Activated CD4-positive, alpha-beta T cell treated with anti-CD3 and anti-CD28 coated beads, Interleukin-2, amount 10 ng/mL, durations not matched to agents 24 days and 14 days (primary cell): Measurements from ENCODE around the gene CILP2. TPM values are rescaled to one million over a fixed set of nuclear protein-coding genes. Genes with fewer than 3 reads are reported as not detected.

Source experiments
- DNase-seq: peaks from one replicate; pipeline ENCODE4 v3.0.0; 2022
- H3K27ac Mint-ChIP-seq: one replicate; pipeline ENCODE4 v1.8.0; 2022; ENCODE audit warnings: mild to moderate bottlenecking, mixed read lengths
- H3K27me3 Mint-ChIP-seq: one replicate; pipeline ENCODE4 v1.8.0; 2022; ENCODE audit warnings: mixed read lengths
- H3K36me3 Mint-ChIP-seq: one replicate; pipeline ENCODE4 v1.8.0; 2022; ENCODE audit warnings: low read depth, mild to moderate bottlenecking, mixed read lengths
- H3K4me1 Mint-ChIP-seq: one replicate; pipeline ENCODE4 v1.8.0; 2021; ENCODE audit warnings: mixed read lengths
- H3K4me3 Mint-ChIP-seq: one replicate; pipeline ENCODE4 v1.8.0; 2022; ENCODE audit warnings: mild to moderate bottlenecking, moderate library complexity, mixed read lengths
- H3K9me3 Mint-ChIP-seq: one replicate; pipeline ENCODE4 v1.8.0; 2021; ENCODE audit warnings: mixed read lengths
- intact Hi-C: fragments of 100-400 bp; cut with micrococcal nuclease; formaldehyde crosslinking; loops from one replicate; pipeline ENCODE4 v1.15.1; 2023
- total RNA-seq: library from RNA; stranded (reverse); gene quantifications from 2 replicates; pipeline ENCODE4 v1.2.3, GENCODE V29; 2022

The CILP2 gene
- total RNA-seq, 1 donor from 2014 or later: 0.14 TPM

DNA sequence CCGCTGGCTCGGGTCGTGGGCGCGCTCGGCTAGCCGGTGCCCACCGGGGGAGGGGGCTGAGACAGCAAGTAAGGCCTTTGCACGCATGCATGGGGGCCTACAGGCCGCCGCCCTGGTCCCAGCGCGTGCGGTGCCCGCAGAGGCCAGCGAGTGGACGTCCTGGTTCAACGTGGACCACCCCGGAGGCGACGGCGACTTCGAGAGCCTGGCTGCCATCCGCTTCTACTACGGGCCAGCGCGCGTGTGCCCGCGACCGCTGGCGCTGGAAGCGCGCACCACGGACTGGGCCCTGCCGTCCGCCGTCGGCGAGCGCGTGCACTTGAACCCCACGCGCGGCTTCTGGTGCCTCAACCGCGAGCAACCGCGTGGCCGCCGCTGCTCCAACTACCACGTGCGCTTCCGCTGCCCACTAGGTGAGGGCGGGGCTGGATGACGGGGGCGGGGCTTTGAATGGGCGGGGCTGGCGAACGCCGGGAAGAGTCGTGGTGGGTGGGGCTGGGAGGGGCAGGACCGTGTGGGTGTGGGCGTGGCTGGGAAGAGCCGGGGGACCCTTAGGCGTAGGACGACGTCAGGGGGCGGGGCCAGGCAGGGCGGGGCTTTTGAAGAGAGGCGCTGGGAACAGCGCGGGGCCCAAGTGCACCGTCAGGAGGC lies 2.1 kb downstream of the CILP2 start:
- H3K9me3 Mint-ChIP-seq: no peaks in the 10 kb centered on the region
- H3K36me3 Mint-ChIP-seq: peaks cover 3% of the 10 kb centered on the region
- intact Hi-C loops: no loop called here
- peak overlapping the region; percentile 74 for H3K4me3 Mint-ChIP-seq
- H3K4me1 Mint-ChIP-seq: peaks cover 16% of the 10 kb centered on the region
- H3K27me3 Mint-ChIP-seq: peaks cover 17% of the 10 kb centered on the region
- DNase-seq: peak; percentile 84
- peak overlapping the region; percentile 65 for H3K27ac Mint-ChIP-seq

DNA sequence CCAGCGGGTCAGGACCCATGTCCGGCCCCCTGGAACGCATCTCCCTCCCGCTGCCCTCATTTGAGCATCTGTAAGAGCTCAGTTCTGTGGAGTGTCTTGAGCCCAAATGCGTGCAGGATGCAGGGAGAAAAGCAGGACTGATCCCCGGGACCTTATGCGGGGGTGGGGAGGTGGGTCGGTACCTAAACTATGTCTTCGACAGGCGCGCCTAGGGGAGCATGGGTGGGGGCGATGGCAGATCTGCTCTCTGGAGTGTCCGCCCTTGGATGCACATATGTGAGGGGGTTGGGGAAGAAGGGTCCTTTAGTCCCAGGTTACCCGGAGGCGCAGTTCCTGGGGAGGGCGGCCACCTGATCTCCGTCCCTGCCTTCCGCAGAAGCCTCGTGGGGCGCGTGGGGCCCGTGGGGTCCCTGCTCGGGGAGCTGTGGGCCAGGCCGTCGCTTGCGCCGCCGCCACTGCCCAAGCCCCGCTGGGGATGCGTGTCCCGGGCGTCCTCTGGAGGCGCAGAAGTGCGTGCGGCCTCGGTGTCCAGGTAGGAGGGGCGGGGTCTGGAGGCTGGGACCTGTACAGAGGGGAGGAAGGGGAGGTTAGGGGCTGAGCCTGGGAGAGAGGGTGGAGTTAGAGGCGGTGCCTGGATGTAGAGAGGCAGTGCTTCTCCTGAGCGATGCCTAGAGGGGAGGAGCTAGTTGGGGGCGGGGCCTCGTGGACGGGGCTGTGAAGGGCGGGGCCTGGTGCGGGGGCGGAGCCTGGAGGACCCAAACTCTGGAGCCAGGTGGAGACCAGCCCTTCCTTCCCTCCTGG lies 2.9 kb downstream of the CILP2 start:
- Mint-ChIP-seq H3K4me3 (peak overlapping the region; percentile 74), H3K9me3 (no peaks in the 10 kb centered on the region), H3K27ac (peak overlapping the region; percentile 65), H3K27me3 (peaks cover 17% of the 10 kb centered on the region), H3K36me3 (peaks cover 3% of the 10 kb centered on the region), H3K4me1 (peaks cover 16% of the 10 kb centered on the region)
- intact Hi-C loops: no loop called here
- peak; percentile 92 for DNase-seq

DNA sequence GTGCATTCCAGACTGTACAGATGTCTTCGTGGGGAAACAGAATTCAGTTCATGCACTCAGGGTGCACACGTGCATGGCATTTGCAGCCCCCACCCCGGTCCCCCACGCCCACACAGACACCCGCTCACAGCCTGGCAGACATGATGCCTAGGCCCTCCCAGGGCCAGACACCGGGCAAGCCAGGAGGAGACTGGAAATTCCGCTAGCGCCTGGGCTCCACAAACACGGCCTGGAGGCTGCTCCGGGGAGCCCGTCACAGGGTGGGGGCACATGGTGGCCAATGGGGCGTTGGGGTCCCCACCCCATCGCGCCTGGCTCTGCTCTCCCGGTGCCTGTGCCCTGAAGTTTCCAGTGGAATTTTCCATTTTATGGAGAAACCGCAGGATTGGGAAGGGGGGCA lies 3.6 kb downstream of the CILP2 start:
- Mint-ChIP-seq H3K9me3 (no peaks in the 10 kb centered on the region), H3K27ac (no peak overlapping the region), H3K27me3 (peaks cover 17% of the 10 kb centered on the region), H3K4me3 (peak overlapping the region; percentile 74), H3K4me1 (peaks cover 16% of the 10 kb centered on the region), H3K36me3 (peaks cover 3% of the 10 kb centered on the region)
- intact Hi-C loops: no loop called here
- DNase-seq: no peak

DNA sequence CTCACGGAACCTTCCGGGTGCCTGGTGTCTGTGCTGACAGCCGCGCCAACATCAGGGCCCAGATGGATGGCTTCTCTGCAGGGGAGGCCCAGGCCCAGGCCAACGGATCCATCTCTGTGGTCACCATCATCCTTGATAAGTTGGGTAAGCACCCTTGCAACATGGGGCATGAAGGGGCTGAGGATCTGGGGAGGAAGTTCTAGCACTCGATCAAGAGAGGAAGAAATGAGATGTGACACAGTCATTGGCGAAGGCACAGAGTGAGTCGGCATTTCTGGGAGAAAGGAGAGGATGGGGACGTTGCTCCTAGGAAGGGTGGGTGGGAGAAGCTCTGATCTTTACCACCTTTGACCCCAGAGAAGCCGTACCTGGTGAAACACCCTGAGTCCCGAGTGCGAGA lies 4.4 kb downstream of the CILP2 start:
- intact Hi-C loops: no loop called here
- H3K36me3 Mint-ChIP-seq: no peaks in the 10 kb centered on the region

DNA sequence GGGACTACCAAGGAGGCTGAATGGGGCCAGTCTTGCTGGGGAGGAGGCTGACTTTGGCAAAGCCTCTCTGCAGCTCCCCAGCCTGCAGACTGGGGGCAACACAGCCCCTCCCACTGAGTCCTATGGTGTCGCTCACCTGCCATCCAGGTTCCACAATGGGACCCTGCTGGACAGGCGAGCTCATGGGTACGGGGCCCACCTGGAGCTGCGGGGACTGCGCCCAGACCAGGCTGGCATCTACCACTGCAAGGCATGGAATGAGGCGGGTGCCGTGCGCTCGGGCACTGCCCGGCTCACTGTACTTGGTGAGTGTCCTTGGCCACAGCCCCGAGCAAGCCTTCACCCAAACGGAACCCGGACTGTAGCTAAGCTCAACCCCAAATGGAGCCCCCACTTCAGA lies 5.0 kb downstream of the CILP2 start:
- no peak for DNase-seq
- peaks cover 12% of the 10 kb centered on the region for H3K4me1 Mint-ChIP-seq
- H3K4me3 Mint-ChIP-seq: no peak overlapping the region
- intact Hi-C loops: no loop called here
- H3K27ac Mint-ChIP-seq: no peak overlapping the region
- peaks cover 10% of the 10 kb centered on the region for H3K27me3 Mint-ChIP-seq
- H3K9me3 Mint-ChIP-seq: no peaks in the 10 kb centered on the region
- H3K36me3 Mint-ChIP-seq: no peaks in the 10 kb centered on the region

More for the DNA sequence above, 4.4 kb downstream of the CILP2 start:
- no peaks in the 10 kb centered on the region for H3K9me3 Mint-ChIP-seq
- H3K27ac Mint-ChIP-seq: no peak overlapping the region
- peaks cover 14% of the 10 kb centered on the region for H3K4me1 Mint-ChIP-seq
- no peak for DNase-seq
- H3K4me3 Mint-ChIP-seq: no peak overlapping the region
- peaks cover 14% of the 10 kb centered on the region for H3K27me3 Mint-ChIP-seq

DNA sequence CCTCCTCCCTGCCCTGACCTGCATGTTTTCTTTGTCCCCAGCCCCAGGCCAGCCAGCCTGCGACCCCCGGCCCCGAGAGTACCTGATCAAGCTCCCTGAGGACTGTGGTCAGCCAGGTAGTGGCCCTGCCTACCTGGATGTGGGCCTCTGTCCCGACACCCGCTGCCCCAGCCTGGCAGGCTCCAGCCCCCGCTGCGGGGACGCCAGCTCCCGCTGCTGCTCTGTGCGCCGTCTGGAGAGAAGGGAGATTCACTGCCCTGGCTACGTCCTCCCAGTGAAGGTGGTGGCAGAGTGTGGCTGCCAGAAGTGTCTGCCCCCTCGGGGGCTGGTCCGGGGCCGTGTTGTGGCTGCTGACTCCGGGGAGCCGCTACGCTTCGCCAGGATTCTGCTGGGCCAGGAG lies 5.6 kb downstream of the CILP2 start:
- H3K9me3 Mint-ChIP-seq: no peaks in the 10 kb centered on the region
- H3K27ac Mint-ChIP-seq: no peak overlapping the region
- no peaks in the 10 kb centered on the region for H3K36me3 Mint-ChIP-seq
- peaks cover 7% of the 10 kb centered on the region for H3K27me3 Mint-ChIP-seq
- DNase-seq: no peak
- H3K4me1 Mint-ChIP-seq: peaks cover 10% of the 10 kb centered on the region
- no peak overlapping the region for H3K4me3 Mint-ChIP-seq
- intact Hi-C loops: no loop called here

DNA sequence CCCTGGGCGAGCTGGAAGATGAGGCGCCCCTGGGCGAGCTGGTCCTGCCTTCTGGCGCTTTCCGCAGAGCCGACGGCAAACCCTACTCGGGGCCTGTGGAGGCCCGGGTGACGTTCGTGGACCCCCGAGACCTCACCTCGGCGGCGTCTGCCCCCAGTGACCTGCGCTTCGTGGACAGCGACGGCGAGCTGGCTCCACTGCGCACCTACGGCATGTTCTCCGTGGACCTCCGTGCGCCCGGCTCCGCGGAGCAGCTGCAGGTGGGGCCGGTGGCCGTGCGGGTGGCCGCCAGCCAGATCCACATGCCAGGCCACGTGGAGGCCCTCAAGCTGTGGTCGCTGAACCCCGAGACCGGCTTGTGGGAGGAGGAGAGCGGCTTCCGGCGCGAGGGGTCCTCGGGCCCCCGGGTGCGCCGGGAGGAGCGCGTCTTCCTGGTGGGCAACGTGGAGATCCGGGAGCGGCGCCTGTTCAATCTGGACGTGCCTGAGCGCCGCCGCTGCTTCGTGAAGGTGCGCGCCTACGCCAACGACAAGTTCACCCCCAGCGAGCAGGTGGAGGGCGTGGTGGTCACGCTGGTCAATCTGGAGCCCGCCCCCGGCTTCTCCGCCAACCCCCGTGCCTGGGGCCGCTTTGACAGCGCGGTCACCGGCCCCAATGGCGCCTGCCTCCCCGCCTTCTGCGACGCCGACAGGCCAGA lies 6.3 kb downstream of the CILP2 start:
- Mint-ChIP-seq H3K27me3 (peaks cover 5% of the 10 kb centered on the region), H3K9me3 (no peaks in the 10 kb centered on the region), H3K4me1 (peaks cover 8% of the 10 kb centered on the region), H3K4me3 (no peak overlapping the region), H3K27ac (no peak overlapping the region), H3K36me3 (no peaks in the 10 kb centered on the region)
- intact Hi-C loops: no loop called here
- DNase-seq: no peak

DNA sequence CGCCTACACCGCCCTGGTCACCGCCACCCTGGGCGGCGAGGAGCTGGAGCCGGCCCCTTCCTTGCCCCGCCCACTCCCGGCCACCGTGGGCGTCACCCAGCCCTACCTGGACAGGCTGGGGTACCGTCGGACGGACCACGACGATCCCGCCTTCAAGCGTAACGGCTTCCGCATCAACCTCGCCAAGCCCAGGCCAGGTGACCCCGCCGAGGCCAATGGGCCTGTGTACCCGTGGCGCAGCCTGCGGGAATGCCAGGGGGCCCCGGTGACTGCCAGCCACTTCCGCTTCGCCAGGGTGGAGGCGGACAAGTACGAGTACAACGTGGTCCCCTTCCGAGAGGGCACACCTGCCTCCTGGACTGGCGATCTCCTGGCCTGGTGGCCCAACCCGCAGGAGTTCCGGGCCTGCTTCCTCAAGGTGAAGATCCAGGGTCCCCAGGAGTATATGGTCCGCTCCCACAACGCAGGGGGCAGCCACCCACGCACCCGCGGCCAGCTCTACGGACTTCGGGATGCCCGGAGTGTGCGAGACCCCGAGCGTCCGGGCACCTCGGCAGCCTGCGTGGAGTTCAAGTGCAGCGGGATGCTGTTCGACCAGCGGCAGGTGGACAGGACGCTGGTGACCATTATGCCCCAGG lies 7.0 kb downstream of the CILP2 start:
- H3K27ac Mint-ChIP-seq: no peak overlapping the region
- H3K36me3 Mint-ChIP-seq: no peaks in the 10 kb centered on the region
- H3K4me1 Mint-ChIP-seq: peaks cover 8% of the 10 kb centered on the region
- no peaks in the 10 kb centered on the region for H3K9me3 Mint-ChIP-seq
- intact Hi-C loops: no loop called here
- DNase-seq: no peak
- no peak overlapping the region for H3K4me3 Mint-ChIP-seq
- peaks cover 5% of the 10 kb centered on the region for H3K27me3 Mint-ChIP-seq

DNA sequence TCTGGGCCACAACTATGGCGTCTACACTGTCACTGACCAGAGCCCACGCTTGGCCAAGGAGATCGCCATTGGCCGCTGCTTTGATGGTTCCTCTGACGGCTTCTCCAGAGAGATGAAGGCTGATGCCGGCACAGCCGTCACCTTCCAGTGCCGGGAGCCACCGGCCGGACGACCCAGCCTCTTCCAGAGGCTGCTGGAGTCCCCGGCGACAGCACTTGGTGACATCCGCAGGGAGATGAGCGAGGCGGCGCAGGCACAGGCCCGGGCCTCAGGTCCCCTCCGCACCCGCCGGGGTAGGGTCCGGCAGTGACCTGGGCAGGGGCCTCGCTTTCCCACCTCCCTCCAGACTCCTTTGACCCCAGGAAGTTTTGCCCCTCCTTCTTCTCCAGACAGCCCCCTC lies 7.6 kb downstream of the CILP2 start:
- DNase-seq: no peak
- Mint-ChIP-seq H3K9me3 (no peaks in the 10 kb centered on the region), H3K36me3 (no peaks in the 10 kb centered on the region), H3K27ac (no peak overlapping the region), H3K27me3 (peaks cover 4% of the 10 kb centered on the region), H3K4me1 (peaks cover 6% of the 10 kb centered on the region), H3K4me3 (no peak overlapping the region)
- intact Hi-C loops: no loop called here

DNA sequence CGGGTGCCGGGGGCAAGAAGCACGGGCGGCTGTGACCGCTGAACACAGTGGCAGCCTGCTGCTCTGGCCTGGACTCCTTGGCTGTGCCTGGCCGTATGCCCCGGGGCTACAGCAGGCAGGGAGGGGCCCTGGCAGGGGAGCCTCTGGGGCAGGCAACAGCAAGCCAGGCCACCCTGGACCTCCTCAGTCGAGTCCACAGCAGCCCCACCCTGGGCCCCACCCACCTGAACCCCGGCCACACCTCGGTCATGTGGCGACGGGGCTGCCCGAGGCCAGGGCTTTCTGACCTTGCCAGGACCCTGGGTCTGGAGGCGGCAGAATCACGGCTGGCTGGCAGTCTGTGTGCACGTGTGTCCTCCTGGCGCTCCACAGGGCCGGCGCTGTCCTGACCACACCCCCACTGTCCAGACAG lies 8.7 kb downstream of the CILP2 start:
- Mint-ChIP-seq H3K27ac (no peak overlapping the region), H3K9me3 (no peaks in the 10 kb centered on the region), H3K36me3 (no peaks in the 10 kb centered on the region), H3K4me1 (peaks cover 1% of the 10 kb centered on the region), H3K27me3 (peaks cover 3% of the 10 kb centered on the region), H3K4me3 (no peak overlapping the region)
- no peak for DNase-seq
- intact Hi-C loops: no loop called here

DNA sequence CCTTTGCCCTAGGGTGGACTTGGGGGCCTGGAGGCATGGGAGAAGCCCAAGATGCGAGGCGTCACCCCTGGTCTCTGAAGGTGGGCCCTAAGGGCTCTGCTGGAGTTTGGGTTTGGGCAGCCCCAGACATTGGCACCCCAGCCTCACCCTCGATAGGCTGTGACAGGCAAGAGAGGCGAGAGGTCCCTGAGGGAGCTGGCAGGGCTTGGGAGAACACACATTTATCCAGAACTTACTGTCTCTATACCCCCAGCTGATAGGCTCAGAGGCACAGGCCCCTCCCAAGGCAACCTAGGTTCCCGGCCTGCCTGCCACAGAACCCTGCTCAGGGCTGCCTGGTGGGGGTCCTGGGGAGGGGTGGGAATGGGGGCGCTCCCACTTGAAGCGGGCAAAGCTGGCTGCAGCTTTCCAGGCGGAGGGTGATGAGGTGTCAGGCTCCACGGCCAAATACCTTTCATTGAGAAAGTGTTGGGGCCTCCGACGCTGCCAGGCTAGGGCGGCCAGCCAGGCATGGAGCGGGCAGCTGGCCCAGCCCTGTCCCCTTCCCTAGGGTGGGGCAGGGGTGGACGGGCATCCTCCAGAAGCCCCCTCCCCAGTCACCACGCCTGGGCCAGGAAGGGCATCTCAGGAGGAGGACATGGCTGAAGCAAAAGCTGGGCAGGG lies 9.7 kb downstream of the CILP2 start:
- H3K4me1 Mint-ChIP-seq: no peaks in the 10 kb centered on the region
- peaks cover 3% of the 10 kb centered on the region for H3K27me3 Mint-ChIP-seq
- no peak overlapping the region for H3K4me3 Mint-ChIP-seq
- intact Hi-C loops: no loop called here
- no peak overlapping the region for H3K27ac Mint-ChIP-seq
- DNase-seq: no peak
- H3K9me3 Mint-ChIP-seq: no peaks in the 10 kb centered on the region
- no peaks in the 10 kb centered on the region for H3K36me3 Mint-ChIP-seq

DNA sequence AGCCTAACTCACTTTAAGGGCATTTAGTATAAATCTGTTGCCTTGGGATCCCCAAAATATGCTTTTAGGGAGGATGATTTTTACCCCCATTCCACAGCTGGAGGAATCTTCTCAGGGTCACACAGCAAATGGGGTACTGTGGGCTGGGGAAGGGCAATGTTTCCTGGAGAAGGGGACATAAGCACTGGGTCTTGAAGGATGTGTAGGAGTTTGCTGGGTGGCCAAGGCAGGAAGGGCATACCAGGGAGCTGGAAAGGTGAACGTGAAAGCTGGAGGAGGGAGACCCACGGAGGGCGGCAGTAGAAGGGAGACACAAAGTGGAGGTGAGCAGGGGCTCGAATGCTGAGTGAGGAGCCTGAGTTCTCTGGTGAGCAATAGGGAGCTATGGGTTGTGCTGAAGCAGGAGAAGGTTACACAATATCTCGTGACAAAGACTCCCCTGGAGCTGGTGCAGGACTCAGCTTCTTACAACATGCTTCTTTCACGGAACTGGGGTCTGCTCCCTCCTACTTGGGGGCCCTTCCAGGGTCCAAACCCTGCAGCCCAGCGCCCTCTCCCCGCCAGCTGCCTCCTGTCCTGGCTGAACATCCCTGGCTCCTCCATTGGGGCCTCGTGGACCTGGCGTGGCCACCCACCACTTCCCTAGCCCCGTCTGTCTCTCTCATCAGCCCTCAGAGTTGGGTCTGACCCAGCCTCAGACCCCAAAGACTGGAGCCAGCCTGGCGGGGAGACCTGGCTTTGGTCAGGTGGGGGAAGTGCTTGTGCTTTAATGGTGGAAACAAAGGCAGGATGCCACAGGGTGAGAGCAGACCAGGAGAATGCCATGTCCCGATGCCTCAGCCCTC lies 11.1 kb downstream of the CILP2 start:
- no peak for DNase-seq
- H3K27me3 Mint-ChIP-seq: peaks cover 3% of the 10 kb centered on the region
- intact Hi-C loops: no loop called here
- no peak overlapping the region for H3K4me3 Mint-ChIP-seq
- no peaks in the 10 kb centered on the region for H3K36me3 Mint-ChIP-seq
- no peaks in the 10 kb centered on the region for H3K4me1 Mint-ChIP-seq
- no peaks in the 10 kb centered on the region for H3K9me3 Mint-ChIP-seq
- H3K27ac Mint-ChIP-seq: no peak overlapping the region
